GM03348 (cell line): Measurements from ENCODE around the gene PRKAG2.

ENCODE experiments used
- DNase-seq: peaks from one replicate; pipeline ENCODE4 v3.0.0; 2012; ENCODE audit warnings: low spot score

PRKAG2 gene

GRCh38 chr7:151585744-151586393, 291.0 kb downstream of the PRKAG2 start:
- DNase-seq, result no peak

DNA sequence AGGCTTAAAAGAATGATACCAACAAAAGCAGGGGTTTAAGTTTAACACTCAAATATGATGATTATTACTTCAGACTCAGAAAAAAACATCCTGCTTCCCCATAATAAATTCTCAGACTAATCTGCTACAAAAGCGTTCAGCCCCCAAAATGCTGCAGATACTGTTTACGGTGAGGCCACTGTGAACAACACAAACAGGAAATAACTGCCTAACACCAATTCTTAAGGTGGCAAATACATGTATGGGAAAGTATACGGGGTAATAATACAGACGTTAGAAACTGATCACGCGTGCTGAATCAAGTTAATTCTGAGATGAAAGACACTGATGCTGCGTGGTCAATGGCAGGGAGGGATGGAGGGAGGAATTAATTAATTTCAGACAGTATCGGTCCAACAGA, 295.2 kb downstream of the PRKAG2 start:
- DNase-seq, result no peak

- DNase-seq, result no peak
These were observed 297.3 kb downstream of the PRKAG2 start for GRCh38 chr7:151579644-151580043.

- DNase-seq, result no peak
These were observed 301.5 kb downstream of the PRKAG2 start for GRCh38 chr7:151575410-151575809.

DNA sequence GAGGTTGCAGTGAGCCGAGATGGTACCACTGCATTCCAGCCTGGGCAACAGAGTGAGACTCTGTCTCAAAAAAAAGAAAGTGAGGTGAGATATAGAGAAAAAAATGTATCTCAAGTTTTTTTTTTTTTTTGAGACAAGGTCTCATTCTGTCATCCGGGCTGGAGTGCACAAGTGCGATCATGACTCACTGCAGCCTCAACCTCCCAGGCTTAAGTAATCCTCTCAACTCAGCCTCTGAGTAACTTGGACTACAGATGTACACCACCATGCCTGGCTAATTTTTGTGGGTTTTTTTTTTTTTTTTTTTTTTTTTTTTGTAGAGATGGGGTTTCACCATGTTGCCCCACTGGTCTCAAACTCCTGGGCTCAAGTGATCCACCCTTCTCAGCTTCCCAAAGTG, 303.9 kb downstream of the PRKAG2 start:
- peak; percentile 27 for DNase-seq

- DNase-seq, result peak; percentile 33
These were observed 304.8 kb downstream of the PRKAG2 start for GRCh38 chr7:151572136-151572535.

GRCh38 chr7:151571471-151571870, 305.4 kb downstream of the PRKAG2 start:
- no peak for DNase-seq

DNA sequence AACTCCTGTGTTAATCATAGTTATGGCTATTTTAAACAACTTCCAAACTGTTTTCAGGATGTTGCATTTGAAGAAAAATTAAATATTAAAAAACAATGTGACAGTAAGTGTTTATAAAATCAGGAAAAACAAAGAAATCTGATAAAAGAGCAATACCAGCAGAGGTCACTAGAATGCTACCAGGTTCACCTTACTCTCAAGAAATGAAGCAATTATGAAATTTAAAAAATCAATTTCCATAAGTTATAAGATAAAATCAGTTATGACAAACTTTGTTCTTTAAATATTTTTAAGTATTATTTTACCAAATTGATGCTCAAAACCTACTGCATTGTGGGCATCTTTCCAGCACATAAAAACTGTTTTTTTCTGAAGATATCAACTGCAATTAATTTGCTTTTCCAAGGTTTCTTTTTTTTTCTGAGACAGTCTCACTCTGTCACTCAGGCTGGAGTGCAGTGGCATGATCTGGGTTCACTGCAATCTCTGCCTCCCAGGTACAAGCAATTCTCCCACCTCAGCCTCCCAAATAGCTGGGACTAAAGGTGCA, 306.5 kb downstream of the PRKAG2 start:
- DNase-seq, result peak; percentile 41

DNA sequence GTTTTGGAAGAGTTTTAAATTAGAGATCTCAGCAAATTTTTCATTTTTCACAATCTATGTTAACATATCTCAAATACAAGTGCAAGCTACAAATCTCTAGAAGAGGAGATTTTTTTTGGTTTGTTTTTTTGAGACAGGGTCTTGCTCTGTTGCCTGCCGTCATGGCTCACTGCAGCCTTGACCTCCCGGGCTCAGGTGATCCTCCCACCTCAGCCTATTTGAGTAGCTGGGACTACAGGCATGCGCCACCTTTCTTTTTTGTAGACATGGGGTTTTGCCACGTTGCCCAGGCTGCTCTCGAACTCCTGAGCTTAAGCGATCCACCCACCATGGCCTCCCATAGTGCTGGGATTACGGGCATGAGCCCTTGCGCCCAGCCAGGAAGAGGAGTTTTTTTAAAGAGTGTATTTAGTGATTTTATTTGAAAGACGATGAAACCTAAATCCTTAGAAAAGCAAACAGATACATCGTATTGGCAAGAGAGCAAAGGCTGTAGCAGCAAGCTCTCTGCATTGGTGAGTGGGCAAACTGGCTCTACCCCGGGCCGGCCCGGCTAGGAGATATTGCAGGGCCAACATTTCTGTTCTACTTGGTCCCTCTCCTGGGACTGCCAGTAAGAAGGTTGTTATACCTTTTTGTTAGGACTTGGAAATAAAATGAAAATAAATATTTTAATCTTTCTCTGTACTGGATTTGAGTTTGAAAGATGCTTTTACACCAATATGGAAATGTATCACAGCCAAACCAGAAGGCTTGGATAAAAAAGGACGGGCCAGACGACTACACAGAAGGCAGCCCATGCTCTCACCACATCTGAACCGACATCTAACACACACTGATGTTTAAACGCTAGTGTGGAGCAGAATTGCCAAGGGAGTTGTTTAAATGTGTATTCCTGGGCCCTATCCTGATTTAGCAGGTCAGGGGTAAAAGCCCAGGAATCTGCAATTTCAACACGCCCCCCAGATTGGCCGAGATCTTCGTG, 307.7 kb downstream of the PRKAG2 start:
- no peak for DNase-seq

- peak; percentile 85 for DNase-seq
These were observed 310.0 kb downstream of the PRKAG2 start for GRCh38 chr7:151566897-151567320.

- DNase-seq, result no peak
These were observed 311.4 kb downstream of the PRKAG2 start for GRCh38 chr7:151565541-151565940.

GRCh38 chr7:151560243-151560642, 316.7 kb downstream of the PRKAG2 start:
- no peak for DNase-seq

DNA sequence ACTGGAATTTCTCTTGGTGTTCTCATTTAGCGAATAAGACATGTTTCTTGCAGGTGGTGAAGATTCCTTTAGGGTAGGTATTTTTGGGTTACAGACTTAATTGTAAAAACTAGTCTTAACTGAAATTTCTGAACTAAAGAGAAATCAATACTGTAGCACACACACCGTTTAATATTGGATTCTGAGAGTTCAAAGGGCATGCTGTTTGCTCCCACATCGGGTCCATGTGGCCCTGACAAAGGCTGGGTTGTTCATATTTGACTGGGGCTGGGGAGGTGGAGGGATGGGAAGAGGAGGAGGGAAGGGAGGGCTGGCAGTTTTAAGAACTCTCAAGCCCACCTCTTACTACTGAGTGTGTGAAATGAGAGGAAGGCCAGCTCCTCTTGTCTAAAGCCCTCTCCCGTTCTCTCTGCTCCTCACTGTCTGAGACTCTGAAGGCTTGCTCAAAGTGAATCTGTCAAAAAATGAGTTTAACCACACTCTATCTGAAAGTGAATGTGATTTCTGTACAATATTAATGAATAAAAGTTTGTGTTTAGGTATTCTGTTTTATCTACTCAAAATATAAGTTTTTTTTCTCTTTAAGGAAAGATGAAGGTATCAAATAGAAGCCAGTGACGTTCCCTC, 317.2 kb downstream of the PRKAG2 start:
- no peak for DNase-seq

DNA sequence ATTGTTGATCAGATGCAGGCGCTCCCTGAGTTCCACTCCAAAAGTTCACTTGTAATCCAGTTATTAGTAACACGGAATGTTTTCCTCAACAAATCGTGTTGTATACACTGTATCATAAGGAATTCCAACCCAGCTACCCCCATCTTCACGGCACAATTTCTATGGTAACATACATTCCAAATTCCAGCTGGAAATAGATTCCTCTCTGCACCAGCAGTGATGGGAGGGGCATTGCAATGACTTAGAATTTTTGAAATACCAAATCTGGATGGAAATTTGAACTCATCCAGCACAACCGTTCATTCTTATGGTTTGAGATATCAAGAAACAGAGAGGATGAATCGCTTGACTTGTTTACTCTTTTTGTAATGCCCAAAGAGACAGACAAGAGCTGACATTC, 318.3 kb downstream of the PRKAG2 start:
- peak; percentile 39 for DNase-seq

DNA sequence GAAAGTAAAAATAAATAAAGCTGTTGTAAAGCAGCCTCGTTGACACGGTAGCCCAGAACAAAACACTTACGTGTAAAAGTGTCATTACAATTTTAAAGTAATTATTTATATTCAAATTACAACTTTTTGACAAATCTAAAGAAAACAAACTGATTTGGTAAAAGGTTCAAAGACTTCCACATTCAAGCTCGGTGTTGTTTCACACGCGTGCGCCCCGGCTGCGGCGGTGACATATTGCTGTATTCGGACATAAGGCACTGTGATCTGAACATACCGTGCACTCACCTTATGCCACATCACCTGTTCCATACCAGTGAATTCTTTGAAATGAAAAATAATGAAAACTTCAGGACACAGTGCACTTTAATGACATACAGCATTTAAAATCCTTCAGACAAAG, 320.3 kb downstream of the PRKAG2 start:
- DNase-seq, result no peak

GRCh38 chr7:151553356-151553755, 323.6 kb downstream of the PRKAG2 start:
- DNase-seq, result no peak

DNA sequence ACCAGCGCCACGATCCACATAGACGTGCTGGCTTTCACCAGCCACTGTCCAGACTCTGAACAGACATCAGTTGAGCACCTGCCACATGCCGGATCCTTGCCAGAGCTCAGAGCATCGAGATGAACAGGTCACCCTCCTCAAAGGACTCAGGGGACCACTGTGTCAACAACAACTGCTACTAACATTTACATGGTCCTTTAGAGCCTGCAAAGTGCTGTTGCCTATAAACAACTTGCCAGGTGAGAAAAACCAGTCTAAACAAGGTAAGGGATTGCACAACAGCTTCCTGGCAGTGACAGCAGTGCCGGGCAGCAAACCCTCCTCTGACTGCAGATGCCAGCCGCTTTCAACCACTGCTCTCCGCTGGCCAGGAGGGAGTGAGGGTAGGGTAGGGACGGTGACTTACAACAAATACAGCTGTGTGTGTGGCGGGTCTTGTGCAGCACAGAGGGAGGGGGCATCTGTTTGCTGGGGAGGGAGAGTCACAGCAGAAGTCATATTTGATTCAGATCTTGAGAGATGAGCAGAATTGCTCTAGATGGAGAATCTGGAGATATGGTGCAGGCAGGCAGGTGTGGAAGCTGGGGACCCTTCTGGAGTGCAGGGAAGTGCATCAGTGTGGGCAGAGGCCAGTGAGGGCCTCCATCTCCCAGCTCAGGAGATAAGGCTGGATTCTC, 324.4 kb downstream of the PRKAG2 start:
- DNase-seq, result no peak

DNA sequence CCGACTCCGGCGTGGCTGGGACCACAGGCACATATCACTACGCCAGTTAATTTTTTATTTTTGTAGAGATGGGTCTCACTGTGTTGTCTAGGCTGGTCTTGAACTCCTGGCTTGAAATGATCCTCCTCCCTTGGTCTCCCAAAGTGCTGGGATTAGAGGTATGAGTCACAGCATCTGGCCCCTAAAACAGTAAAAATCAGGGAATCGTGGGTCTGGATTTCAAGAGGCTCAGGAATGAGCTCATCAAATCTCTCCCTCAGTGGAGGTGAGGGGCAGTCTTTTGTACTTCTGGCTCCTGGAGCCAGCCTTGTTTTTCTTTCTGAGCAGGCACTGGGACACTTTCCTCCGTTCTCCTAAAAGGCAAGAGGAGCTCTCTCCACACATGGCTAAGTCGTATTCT, 325.1 kb downstream of the PRKAG2 start:
- DNase-seq, result no peak

DNA sequence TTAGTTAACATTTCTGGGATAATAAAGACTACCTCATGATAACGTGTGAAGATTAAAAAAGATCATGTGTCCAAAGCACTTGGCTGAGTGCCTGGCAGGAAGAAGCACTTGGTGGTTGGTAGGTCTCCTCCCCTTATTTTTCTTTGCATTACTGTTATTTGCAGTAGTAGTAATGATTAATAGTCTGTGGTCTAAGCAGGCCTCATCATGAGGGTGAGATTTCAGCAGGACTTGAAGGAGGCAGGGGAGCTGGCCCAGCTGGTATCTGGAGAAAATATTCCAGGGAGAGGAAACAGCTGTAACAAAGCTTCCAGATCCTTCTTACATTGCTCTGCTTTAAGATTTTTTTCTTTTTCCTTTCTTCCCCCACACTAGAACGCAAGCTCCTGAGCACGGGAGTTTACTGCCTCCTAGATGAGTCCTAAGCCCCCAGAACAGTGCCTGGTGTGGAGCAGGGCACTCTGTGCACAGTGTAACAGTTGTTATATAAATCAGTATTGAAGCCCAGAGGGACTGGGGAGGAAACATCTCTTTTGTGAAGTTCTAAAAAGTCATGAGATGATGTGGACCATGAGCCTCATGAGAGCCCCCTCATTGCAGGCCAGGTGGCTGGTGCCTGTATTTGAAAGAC, 326.1 kb downstream of the PRKAG2 start:
- DNase-seq, result peak; percentile 64

DNA sequence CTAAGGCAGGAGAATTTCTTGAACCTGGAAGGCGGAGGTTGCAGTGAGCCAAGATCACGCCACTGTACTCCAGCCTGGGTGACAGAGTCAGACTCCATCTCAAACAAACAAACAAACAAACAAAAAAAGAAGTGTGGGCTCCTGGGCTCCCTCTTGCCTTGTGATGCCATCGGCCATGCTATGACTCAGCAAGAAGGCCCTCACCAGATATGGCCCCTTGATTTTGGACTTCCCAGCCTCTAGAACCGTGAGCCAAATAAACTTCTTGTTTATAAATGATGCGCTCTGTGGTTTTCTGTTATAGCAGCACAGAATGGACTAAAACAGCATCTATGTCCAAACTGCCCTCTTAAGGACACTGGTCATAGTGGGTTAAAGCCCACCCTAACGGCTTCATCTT, 327.3 kb downstream of the PRKAG2 start:
- no peak for DNase-seq

GRCh38 chr7:151549083-151549482, 327.8 kb downstream of the PRKAG2 start:
- no peak for DNase-seq
